IMR-90 (cell line): ENCODE data around the gene SLC4A2. TPM values are rescaled to one million over a fixed set of nuclear protein-coding genes. Genes with fewer than 3 reads are reported as not detected.

Experiments used
- ATAC-seq: fragments of 200-7000 bp; cut with Tn5 transposase; 2 replicates; pipeline ENCODE4 v1.9.1; 2020; ENCODE audit warnings: low read depth, mild to moderate bottlenecking, moderate library complexity
- BruUV-seq: library from RNA; stranded (reverse); fragments of 400-500 nt; replicated peaks from 2 replicates; lab custom pipeline; 2021; lab: Mats Ljungman, UMichigan
- CTCF ChIA-PET: fragments of 300-600 bp; formaldehyde crosslinking; extraction: SDS; loops from one replicate; lab custom pipeline; 2021; ENCODE audit warnings: antibody characterized with exemption; lab: Yijun Ruan, JAX
- POLR2A ChIA-PET: fragments of 300-600 bp; sonication (Branson Sonifier 250); formaldehyde crosslinking; loops from one replicate; lab custom pipeline; 2022; ENCODE audit warnings: antibody characterized with exemption; ENCODE audit not compliant: unreplicated experiment; lab: Charles Lee
- DNase-seq: peaks from one replicate; pipeline ENCODE4 v3.0.0; 2013
- H2AFZ ChIP-seq: replicated peaks from 2 replicates; pipeline ENCODE3; 2013; ENCODE audit warnings: low read length, mild to moderate bottlenecking; ENCODE audit not compliant: poor library complexity
- H2AK5ac ChIP-seq: 2 replicates; pipeline ENCODE4 v1.6.1; 2013; ENCODE audit warnings: low read depth, low read length, inconsistent platforms
- H2AK9ac ChIP-seq: replicated peaks from 2 replicates; pipeline ENCODE3; 2013; ENCODE audit warnings: mild to moderate bottlenecking, low read depth, low read length, moderate library complexity; ENCODE audit not compliant: poor library complexity
- H2BK120ac ChIP-seq: 2 replicates; pipeline ENCODE4 v1.6.1; 2013; ENCODE audit warnings: low read depth, low read length, inconsistent platforms
- H2BK15ac ChIP-seq: 3 replicates; pipeline ENCODE4 v1.6.1; 2013; ENCODE audit warnings: low read depth, low read length, inconsistent platforms
- H2BK20ac ChIP-seq: 2 replicates; pipeline ENCODE4 v1.6.1; 2013; ENCODE audit warnings: low read depth, mild to moderate bottlenecking, inconsistent platforms, low read length, moderate library complexity
- H2BK5ac ChIP-seq: 2 replicates; pipeline ENCODE4 v1.6.1; 2013; ENCODE audit warnings: mild to moderate bottlenecking, low read depth, low read length, inconsistent platforms; ENCODE audit not compliant: poor library complexity, severe bottlenecking
- H3K14ac ChIP-seq: replicated peaks from 2 replicates; pipeline ENCODE4 v1.6.1; 2013; ENCODE audit warnings: low read depth, low read length, inconsistent platforms
- H3K18ac ChIP-seq: 2 replicates; pipeline ENCODE4 v1.6.1; 2013; ENCODE audit warnings: low read depth, low read length, control low read depth
- H3K23ac ChIP-seq: 2 replicates; pipeline ENCODE4 v1.6.1; 2013; ENCODE audit warnings: low read depth, low read length, inconsistent platforms
- H3K27ac ChIP-seq: 2 replicates; pipeline ENCODE4 v1.5.1; 2013; ENCODE audit warnings: mild to moderate bottlenecking, control low read depth, low read length; ENCODE audit not compliant: insufficient read depth
- H3K27me3 ChIP-seq: 2 replicates; pipeline ENCODE4 v1.6.1; 2013; ENCODE audit warnings: low read length; ENCODE audit not compliant: control insufficient read depth, insufficient read depth
- H3K36me3 ChIP-seq: 2 replicates; pipeline ENCODE4 v1.6.1; 2013; ENCODE audit warnings: low read length, mixed read lengths; ENCODE audit not compliant: control insufficient read depth, insufficient read depth
- H3K4ac ChIP-seq: 2 replicates; pipeline ENCODE4 v1.6.1; 2013; ENCODE audit warnings: low read depth, low read length, inconsistent platforms
- H3K4me1 ChIP-seq: 2 replicates; pipeline ENCODE4 v1.6.1; 2013; ENCODE audit warnings: low read length, mixed read lengths; ENCODE audit not compliant: control insufficient read depth, insufficient read depth
- H3K4me2 ChIP-seq: 2 replicates; pipeline ENCODE4 v1.6.1; 2013; ENCODE audit warnings: low read depth, mild to moderate bottlenecking, control low read depth, low read length, moderate library complexity
- H3K4me3 ChIP-seq: 2 replicates; pipeline ENCODE4 v1.5.1; 2013; ENCODE audit warnings: low read depth, mild to moderate bottlenecking, control low read depth, low read length, moderate library complexity; ENCODE audit not compliant: insufficient read depth
- H3K56ac ChIP-seq: 2 replicates; pipeline ENCODE4 v1.6.1; 2013; ENCODE audit warnings: low read length, inconsistent platforms; ENCODE audit not compliant: insufficient read depth; ENCODE audit errors: extremely low read depth
- H3K79me1 ChIP-seq, 2 experiments: 2 replicates each; pipeline ENCODE4 v1.6.1; 2013; ENCODE audit warnings: low read length in 2 of 2, inconsistent platforms in 1 of 2, low read depth in 1 of 2
- H3K9ac ChIP-seq: 2 replicates; pipeline ENCODE4 v1.6.1; 2013; ENCODE audit warnings: low read depth, low read length, control low read depth
- H3K9me1 ChIP-seq: 2 replicates; pipeline ENCODE4 v1.6.1; 2013; ENCODE audit warnings: low read length, inconsistent platforms; ENCODE audit not compliant: insufficient read depth
- H3K9me3 ChIP-seq: 2 replicates; pipeline ENCODE4 v1.6.1; 2013; ENCODE audit warnings: low read length; ENCODE audit not compliant: control insufficient read depth, insufficient read depth
- H4K20me1 ChIP-seq: 2 replicates; pipeline ENCODE4 v1.6.1; 2013; ENCODE audit warnings: low read length, inconsistent platforms; ENCODE audit not compliant: insufficient read depth
- H4K5ac ChIP-seq: 2 replicates; pipeline ENCODE4 v1.6.1; 2013; ENCODE audit warnings: mild to moderate bottlenecking, low read depth, low read length, control low read depth
- H4K8ac ChIP-seq, 2 experiments: 2 replicates each; pipeline ENCODE4 v1.6.1; 2013; ENCODE audit warnings: low read depth in 2 of 2, low read length in 2 of 2, control low read depth in 1 of 2, inconsistent platforms in 1 of 2
- H4K91ac ChIP-seq: 2 replicates; pipeline ENCODE4 v1.6.1; 2013; ENCODE audit warnings: low read depth, low read length, inconsistent platforms; ENCODE audit not compliant: insufficient read depth
- MXI1 ChIP-seq: IDR thresholded peaks from 2 replicates; pipeline ENCODE4 v1.6.1; 2012; ENCODE audit warnings: low read depth, mild to moderate bottlenecking, low read length, moderate library complexity, borderline replicate concordance
- NFE2L2 ChIP-seq: fragments of 150-350 bp; IDR thresholded peaks from 2 replicates; pipeline ENCODE4 v1.6.1; 2016; ENCODE audit warnings: low read depth, mild to moderate bottlenecking, low read length
- SMC3 ChIP-seq: fragments of 150-350 bp; IDR thresholded peaks from 2 replicates; pipeline ENCODE4 v1.6.1; 2016; ENCODE audit warnings: low read depth, mild to moderate bottlenecking, antibody characterized with exemption, low read length, moderate library complexity
- WGBS, 2 experiments: methylation state at CpG; one replicate each; pipeline versions ENCODE4 v1.1.5 to v1.1.7; 2013; ENCODE audit warnings: missing lambda C conversion rate in 2 of 2; ENCODE audit not compliant: insufficient read length in 1 of 2; ENCODE audit errors: extremely low coverage in 2 of 2; 5-methylcytosine and 5-hydroxymethylcytosine counted together
- dilution Hi-C: fragments of 300-500 bp; cut with HindIII; formaldehyde crosslinking; loops from one replicate; pipeline ENCODE4 v1.14.3; 2018; ENCODE audit warnings: low sequenced_read_pairs; ENCODE audit not compliant: unreplicated experiment
- in situ Hi-C: fragments of 300-500 bp; cut with MboI; formaldehyde crosslinking; loops from 3 replicates; pipeline ENCODE4 v1.14.3; 2019; ENCODE audit warnings: low sequenced_read_pairs, inconsistent platforms, mixed read lengths
- intact Hi-C: fragments of 100-400 bp; cut with micrococcal nuclease; formaldehyde crosslinking; loops from 2 replicates; pipeline ENCODE4 v1.10.0; 2022
- polyA plus RNA-seq, 3 experiments: library from polyadenylated mRNA; depleted of rRNA; stranded (reverse); fragments of >200 nt; gene quantifications; 2 replicates each; pipeline ENCODE4 v1.2.3, GENCODE V29; 2012; ENCODE audit warnings: low replicate concordance in 1 of 3
- total RNA-seq: library from RNA; depleted of rRNA; stranded (reverse); fragments of >200 nt; gene quantifications from 2 replicates; pipeline ENCODE4 v1.2.3, GENCODE V29; 2012
- TF ChIP-seq, protein P1 (sequence below): fragments of 150-350 bp; IDR thresholded peaks from 2 replicates; pipeline ENCODE4 v1.6.1; 2016; ENCODE audit warnings: low read depth, mild to moderate bottlenecking, low read length, moderate library complexity, borderline replicate concordance

Gene SLC4A2
- total and polyA plus RNA-seq, 2 of the 4 experiments (the other 2 are of a cell fraction) = 29.6 to 91.0 TPM

GRCh38 chr7:151048911-151049463, 10.4 kb upstream of the SLC4A2 start:
- H3K14ac ChIP-seq = no peak overlapping the region
- H2AFZ ChIP-seq = no peak overlapping the region
- no peak overlapping the region for H3K18ac ChIP-seq
- H3K36me3 ChIP-seq = peaks cover 5% of the 10 kb centered on the region; the same call in 1 of the 2 replicates
- TF ChIP-seq MXI1 = no peak
- TF ChIP-seq SMC3 = no peak
- no peak for TF ChIP-seq NFE2L2
- TF ChIP-seq, protein P1, sequence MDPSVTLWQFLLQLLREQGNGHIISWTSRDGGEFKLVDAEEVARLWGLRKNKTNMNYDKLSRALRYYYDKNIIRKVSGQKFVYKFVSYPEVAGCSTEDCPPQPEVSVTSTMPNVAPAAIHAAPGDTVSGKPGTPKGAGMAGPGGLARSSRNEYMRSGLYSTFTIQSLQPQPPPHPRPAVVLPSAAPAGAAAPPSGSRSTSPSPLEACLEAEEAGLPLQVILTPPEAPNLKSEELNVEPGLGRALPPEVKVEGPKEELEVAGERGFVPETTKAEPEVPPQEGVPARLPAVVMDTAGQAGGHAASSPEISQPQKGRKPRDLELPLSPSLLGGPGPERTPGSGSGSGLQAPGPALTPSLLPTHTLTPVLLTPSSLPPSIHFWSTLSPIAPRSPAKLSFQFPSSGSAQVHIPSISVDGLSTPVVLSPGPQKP = no peak
- no peak overlapping the region for H3K4ac ChIP-seq
- H3K79me1 ChIP-seq = no peaks in the 10 kb centered on the region
- no peak overlapping the region for H2BK15ac ChIP-seq
- H2BK20ac ChIP-seq = no peak overlapping the region
- DNase-seq (no peak), ATAC-seq (no peak)
- no peak overlapping the region for H3K4me3 ChIP-seq
- peaks cover 11% of the 10 kb centered on the region; the same call in 1 of the 2 replicates for H3K4me1 ChIP-seq
- no peak overlapping the region for H4K5ac ChIP-seq
- H2AK5ac ChIP-seq = no peak overlapping the region
- H3K27ac ChIP-seq = no peak overlapping the region
- H4K8ac ChIP-seq = no peak overlapping the region
- no peak overlapping the region for H2BK120ac ChIP-seq
- no peak overlapping the region for H2AK9ac ChIP-seq
- intact Hi-C loops (no loop called here), dilution Hi-C loops (no loop called here), in situ Hi-C loops (no loop called here)
- BruUV-seq = no TSS peak
- H4K20me1 ChIP-seq = peaks cover 18% of the 10 kb centered on the region
- ChIA-PET CTCF (no interaction called here), POLR2A (no interaction called here)
- no peaks in the 10 kb centered on the region for H3K9me3 ChIP-seq
- H3K56ac ChIP-seq = no peak overlapping the region
- H3K4me2 ChIP-seq = no peak overlapping the region
- H2BK5ac ChIP-seq = no peak overlapping the region
- 97% methylated on average over 14 of the region's 38 CpGs; no CpG with 5 or more reads in 1 of the 2 experiments for WGBS, 2 experiments
- no peaks in the 10 kb centered on the region; the same call in 1 of the 2 replicates for H3K27me3 ChIP-seq
- H3K9me1 ChIP-seq = peaks cover 6% of the 10 kb centered on the region; the same call in 1 of the 2 replicates
- no peak overlapping the region for H4K91ac ChIP-seq
- no peak overlapping the region for H3K23ac ChIP-seq
- no peak overlapping the region for H3K9ac ChIP-seq
